GM21528 (cell line): Measurements from ENCODE around the gene QRFP.

ENCODE experiments used
- ATAC-seq: cut with Tn5 transposase; IDR thresholded peaks from one replicate; pipeline ENCODE4 v1.9.1; 2021; ENCODE audit warnings: mild to moderate bottlenecking, moderate library complexity; ENCODE audit not compliant: unreplicated experiment, low FRiP score

QRFP gene

DNA sequence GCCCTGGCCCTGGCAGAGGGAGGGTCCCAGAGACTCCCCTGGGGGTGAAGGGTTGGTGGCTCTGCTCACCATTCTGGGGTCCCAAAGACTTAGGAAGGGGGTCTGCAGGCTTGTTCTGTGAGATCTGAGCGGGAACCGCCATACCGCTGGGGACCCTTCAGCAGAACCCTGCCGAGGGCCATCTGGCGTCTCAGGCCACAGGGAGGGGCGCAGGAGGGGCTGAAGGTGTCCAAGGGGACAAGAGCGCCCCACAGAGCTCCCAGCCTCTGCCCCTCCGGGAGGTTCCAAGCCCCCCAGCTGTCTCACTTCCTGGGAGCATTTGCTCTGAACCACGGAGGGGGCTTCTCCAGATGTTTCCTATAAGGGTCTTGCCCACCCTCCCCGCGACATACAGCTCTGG lies 37.6 kb upstream of the QRFP start:
- no peak for ATAC-seq

DNA sequence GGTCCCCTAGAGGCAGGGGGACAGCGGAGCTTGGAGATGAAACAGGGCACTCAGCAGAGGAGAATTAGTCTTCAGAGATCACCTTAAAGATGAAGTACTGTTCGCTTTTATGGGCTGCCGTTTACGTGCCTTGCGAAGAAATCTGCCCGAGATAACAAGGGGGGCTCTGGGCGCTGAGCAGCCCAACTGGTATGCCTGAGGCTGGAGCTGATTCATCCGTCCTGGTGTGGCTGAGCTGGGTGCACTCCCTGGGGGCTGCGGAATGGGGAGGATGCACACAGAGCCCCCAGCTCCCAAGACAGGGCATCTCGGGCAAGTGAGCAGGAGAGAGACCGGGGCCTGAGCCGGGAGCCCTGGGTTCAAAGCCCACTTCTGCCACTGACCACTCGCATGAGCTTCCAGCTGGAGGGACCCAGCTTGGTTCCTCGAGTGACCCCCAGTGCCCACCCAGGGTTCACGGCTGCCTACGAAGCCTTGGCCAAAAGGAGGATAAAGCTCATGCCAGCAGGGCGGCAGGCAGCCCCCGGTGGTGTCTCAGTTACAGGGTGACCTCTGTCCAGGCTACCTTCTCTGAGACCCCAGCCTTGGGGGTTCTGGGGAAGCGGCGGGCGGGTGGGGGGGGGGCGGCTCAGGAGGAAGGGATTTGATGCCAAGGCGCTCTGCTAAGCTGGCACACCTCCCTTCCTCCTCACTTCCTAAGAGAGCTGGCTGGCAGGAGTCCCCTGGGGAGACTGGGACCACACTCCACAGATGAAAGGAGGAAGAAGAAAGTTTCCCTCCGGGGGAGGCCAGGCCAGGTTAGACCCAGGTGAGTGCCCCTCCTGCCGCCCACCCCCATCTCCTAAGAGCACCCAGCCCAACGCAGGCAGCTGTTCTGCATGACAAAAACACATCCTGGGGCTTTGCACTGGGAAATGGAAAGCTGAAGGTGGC lies 36.8 kb upstream of the QRFP start:
- ATAC-seq: no peak

DNA sequence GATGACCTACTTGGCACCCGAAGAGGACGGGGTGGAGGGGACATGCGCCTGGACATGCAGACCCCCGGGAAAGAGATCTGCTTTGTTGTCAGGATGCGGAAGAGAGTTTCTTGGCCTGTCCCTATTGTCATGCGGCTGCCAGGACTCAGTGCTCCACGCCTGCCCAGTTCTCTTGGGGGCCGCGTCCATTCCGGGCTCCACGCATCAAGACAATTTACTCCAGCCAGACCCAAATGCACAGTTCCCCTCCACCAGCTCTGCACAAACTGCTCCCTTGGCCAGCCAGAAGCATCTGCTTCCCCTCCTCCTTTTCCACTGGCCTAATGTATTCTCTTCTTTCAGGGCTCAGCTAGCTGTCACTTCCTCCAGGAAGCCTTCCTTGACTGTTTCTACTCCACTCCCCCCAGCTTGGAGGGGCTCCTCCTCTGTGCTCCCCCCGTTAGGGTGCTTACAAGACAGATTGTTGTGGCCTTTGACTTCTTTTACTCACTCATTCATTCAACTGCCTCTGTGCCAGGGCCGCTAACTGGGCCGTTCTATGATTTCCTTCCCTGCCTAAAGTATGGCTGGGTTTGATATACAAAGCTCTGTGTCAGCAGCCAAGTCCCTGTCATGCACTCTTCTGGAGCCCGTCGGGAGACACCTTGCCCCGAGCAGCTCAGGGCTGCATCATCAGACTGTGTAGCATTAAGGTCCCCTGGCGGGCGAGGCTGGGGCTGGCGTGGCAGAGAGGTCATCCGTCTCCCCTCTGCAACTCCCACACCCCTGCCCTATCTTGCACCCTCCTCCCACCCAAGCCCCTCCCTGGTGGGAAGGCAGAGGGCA lies 35.9 kb upstream of the QRFP start:
- no peak for ATAC-seq

DNA sequence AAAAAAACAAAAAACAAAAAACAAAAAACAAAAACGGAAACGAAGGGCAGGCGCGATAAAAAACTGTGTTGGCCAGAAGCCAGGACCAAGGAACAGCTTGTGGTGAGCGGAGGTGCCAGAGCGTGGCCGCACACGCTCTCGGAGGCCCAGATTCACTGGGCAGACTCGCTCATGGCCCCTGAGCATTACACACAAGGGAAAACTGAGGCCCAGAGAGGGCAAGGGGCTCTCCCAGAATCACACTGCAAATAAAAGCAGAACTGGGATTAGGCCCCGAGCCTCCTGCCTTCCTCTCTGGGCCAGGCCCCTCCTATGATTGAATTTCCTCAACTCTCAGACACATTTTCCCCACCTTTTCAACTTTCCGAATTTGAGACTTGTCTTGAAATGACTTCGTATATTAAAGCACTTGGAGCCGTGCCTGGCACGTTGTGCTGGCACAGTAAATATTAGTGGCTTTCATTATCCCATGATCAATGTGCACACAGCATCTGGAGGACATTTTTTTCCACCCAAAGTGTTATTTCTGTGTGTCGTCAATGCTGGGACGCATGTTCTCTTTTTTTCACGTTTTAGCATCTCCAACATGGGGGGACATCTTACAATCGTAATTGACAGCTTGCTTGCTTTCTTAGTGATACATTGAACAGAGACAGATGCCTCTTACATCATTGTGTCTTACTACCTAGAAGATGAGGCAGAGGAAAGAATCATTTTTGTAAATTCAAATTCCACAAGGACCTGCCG lies 35.1 kb upstream of the QRFP start:
- ATAC-seq: no peak

DNA sequence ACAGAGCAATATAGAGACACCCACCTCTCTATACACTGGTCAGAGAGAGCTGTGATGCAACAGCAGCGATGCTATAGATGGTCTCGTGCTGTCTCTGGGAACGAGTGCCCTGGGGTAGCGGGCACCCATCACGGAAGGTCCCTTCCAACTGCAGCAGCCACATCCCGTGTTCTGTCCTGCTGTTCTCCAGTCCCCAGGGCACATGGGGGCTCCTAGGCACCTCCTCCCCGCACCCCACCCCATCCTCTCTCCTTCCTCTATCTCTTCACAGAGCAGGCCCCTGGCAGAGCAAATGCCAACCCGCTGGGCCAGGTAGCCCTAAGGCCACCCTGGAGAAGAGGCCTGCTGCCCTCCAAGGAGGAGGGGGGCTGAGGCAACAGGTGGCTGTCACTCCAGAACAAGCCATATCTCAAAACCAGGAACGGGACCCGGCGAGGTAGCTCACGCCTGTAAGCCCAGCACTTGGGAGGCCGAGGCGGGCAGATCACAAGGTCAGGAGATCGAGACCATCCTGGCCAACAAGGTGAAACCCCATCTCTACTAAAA lies 34.3 kb upstream of the QRFP start:
- ATAC-seq: no peak

DNA sequence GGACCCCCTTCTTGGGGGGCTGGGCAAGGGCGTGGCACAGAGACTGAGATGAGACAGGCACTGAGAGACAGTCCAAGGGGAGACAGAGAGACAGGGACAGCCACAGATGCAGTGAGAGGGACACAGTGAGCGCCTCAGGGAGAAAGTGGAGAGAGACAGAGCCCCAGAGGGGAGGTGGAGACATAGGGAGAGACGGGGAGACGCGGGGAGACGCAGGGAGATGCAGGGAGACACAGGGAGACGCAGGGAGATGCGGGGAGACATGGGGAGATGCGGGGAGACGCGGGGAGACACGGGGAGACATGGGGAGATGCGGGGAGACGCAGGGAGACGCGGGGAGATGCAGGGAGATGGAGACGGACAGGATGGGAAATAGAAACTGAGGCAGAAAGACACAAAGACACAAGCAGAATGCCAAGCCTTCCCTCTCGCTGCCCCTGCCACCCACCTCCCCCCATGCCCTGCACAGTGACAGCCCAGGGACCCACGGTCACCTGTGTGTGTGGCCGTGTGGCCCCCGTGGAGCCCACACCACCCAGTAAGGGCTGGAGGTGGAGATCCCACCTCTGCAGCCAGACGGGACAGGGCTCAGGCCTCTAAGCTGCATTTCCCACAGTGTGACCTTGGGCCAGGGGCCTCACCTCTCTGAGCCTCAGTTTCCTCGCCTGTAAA lies 33.7 kb upstream of the QRFP start:
- no peak for ATAC-seq

DNA sequence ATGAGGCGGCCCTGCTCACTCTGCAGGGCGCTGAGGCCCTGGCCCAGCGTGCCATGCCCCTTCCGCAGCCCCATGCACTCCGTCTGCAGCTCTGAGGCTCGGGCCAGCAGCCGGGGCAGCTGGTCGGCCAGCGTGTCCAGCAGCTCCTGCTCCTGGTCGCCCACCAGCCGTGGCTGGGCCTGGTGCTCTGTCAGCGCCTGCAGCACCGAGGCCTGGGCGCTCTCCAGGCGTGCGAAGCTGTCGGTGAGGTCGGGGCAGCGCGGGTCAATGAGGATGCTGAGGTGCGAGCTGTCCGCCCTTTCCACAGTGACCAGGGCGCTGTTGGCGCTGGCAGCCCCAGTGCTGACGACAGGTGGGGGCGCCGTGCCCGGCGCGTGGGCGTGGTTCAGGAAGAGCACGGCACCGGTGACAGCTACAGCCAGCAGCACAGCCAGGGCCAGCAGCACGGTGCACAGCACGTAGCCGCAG lies 33.0 kb upstream of the QRFP start:
- ATAC-seq: no peak

DNA sequence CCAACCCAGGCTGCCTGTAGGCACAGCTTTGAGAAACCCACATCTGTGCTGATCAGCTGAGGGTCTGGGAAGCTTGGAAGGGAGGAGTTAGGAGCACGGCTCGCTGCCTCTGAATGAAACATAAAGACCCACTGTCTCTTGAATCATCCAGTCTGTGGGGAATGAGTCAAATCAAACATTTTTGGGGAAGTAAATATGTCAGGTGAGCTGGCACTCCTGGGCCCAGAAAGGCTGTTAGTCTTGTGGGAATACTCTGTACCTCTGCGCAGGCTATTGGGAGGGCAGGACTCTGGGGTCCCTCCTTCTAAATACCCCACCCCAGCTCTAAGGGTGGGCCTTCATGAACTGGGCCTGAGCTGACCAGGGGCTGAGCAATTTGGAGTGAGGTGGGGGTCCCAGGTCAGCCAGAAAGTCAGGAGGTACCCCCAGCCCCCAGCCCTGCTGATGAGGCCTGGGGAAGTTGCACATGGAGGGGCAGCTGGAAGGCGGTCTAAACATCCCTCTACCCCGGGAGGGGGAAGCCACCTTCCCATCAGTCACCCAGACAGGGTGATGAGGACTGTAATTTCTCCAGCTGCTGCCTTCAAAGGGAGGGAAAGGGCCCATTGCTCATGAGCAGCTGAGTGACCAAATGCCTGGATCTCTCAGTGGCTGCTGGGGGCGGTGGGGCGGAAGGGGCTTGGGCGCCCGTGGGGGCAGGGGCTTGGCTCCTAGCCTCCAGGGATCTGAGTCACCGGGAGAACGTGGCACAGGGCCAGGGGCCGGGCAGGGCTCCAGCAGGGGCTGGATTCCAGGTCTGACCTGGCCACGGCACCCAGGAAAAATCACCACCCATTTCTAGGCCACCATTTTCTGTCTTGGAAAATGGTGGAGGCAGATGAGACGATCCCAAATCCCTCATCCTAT lies 31.6 kb upstream of the QRFP start:
- no peak for ATAC-seq

DNA sequence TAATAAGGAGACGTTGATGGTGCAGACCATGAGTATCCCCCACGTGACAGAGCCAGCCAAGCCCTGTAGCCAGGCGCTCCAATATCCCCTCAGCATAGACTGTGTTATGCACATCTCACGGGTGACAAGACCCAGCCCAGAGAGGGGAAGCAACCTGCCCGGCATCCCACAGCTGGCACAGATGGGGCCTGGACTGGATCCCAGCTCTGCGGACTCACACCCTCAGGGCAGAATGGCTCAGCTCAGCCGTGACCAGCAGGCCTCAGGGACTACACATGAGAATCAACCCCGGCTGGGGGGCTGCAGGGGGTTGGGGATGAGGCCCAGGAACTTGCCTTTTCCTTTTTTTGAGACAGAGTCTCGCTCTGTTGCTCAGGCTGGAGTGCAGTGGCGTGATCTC lies 30.7 kb upstream of the QRFP start:
- ATAC-seq: no peak

DNA sequence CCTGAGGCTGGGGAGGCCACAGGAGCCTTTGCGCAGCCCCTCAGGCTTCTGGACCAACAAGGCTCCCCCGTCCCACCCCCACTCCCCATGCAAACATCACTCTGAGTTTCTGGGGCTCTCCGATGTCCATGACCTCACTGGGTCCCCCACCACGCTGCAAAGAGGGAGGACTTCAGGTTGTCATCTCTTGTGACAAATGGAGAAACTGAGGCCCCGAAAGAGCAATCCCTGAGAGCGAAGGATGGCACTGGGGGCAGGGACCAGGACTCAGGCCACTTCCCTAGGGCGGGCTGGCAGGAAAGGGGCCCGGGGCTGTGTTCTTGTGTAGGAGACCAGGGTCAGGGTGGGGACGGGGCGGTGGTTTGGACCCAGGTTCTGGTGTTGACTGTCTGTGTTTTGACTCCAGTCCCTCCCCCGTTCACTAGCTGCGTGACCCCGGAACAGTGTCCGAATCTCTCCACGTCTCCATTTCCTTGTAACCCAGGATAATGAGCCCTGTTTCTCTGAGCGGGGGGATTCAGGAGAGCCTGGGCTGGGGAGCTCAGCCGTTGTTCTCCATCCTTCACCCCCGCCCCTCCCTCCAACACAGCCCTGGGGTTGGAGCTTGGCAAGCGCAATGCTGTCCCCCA lies 28.6 kb upstream of the QRFP start:
- ATAC-seq: no peak

DNA sequence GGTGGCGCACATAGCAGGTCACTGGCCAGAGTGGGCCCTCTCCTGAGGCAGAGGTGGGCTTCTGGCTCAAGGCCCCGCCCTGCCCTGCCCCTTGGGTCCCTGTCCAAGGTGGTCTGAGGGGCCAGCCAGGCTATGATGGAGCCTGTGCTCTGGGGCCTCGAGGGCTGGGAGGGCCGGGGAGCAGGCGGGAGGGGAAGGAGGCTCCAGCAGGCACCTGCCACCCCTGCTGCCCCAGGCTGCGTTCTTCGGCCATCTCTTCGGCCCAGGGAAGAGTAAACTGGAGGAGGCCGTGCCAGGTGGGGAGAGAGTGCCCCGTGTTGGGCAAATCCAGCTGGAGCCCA lies 27.8 kb upstream of the QRFP start:
- ATAC-seq: no peak

DNA sequence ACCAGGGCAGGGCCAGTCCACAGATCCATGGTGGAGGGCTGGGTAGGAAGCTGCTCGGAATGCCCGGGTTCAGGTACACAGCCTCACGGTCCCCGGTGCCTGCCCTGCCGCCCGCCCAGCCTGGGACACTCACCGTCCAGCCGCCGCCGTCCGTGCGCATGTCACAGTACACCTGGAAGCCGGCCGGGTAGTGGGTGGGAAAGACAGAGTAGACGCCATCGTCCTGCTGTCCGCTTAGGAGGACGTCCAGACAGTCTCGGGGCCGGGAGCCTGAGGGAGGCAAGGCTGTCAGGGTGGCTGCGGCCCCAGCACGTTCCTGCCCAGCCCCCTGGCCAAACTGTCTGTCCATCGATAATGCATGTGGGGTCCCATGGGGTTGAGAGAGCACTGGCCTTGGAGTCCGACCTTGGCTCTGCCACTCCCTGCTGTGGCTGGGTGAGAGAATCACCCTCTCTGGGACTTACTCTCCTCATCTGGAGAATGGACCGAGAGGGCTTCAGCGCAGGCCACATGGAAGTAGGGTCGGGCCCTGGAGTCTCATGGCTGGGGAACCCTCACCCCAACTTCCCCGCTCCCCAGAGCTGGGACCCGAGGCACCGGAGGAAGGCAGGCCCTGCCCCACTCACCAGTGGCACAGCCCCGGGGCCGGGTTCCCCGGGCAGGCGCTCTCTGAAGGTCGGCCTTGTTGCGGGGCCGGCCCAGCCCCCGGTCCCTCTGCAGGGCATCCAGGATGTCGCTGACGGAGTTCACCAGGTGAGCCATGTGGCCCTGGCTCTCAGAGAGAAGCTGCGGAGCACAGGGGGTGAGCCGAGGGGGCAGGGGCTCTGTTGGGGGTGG lies 27.2 kb upstream of the QRFP start:
- ATAC-seq: no peak

DNA sequence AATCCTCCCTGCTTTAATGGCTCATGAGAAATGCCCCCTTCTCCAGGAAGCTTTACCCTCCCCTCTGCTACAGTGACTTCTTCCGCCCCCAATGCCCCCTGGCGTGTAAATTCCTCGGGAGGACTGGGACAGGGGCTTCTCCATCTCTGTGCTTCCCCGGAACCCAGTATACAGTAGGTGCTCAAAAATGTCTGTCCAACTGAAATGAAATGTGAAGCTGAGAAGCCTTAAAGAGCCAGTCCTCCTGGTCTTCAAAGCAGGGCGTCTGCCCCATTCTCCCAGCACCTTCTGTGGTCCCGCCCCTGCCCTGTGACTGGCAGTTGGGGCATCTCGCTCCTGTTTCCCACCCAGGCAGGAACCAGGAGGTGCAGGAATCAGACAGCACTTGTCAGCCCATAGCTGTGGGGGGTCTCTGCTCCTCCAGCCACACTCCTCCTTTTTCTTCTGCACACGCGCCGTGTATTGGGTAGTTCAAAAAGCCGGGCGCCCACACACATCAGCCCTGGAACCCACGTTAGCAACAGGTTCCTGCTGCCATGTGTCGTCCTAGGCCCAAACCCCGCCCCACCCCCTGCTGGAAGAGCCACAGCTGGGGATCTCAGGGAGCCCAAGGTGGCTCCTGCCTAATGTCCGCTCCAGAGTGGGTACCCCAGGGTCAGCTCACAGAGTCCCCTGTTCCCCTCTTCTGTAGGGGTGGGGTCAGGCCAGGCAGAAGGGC lies 26.4 kb upstream of the QRFP start:
- ATAC-seq: no peak

DNA sequence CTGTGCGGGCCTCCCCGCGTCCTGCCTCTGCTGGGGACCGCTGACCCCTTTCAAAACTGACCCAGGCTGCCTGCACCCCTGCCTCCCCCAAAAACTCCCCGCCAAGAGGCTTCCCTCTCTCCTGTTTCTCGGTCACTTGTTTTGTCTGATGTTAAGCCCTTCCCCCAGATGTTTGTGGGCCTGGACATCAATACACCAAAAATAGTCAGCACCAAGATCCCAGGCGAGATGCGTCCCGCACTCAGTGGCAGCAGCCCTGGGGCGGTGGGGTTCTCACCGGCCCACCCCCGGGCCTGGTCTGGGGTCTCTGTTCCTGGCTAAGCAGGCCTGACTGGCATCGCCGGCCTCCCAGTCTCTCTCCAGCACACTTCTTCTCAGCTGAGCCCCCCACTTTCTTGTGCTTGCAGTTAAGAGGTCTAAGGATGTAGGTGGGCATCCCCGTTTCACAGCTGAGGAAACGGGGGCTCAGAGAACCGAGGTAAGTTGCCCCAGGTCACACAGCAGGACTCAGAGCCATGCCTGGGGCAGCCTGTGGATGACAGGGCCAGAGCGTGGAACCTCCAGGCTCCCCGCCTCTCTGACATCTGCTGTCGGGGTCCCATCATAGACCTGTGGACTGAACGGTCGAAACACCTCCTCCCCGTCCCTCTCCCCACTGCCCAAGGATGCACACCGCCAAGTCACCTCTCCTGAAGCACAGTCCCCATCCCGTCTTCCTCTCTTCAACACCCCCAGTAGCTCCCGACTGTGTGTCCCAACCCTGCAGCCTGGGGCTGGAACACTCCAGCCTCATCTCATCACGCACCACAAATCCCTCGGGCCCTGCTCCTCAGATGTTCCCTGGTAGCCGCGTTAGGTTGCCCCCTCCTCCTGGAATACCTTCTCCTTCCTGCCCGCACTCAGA lies 25.6 kb upstream of the QRFP start:
- no peak for ATAC-seq

DNA sequence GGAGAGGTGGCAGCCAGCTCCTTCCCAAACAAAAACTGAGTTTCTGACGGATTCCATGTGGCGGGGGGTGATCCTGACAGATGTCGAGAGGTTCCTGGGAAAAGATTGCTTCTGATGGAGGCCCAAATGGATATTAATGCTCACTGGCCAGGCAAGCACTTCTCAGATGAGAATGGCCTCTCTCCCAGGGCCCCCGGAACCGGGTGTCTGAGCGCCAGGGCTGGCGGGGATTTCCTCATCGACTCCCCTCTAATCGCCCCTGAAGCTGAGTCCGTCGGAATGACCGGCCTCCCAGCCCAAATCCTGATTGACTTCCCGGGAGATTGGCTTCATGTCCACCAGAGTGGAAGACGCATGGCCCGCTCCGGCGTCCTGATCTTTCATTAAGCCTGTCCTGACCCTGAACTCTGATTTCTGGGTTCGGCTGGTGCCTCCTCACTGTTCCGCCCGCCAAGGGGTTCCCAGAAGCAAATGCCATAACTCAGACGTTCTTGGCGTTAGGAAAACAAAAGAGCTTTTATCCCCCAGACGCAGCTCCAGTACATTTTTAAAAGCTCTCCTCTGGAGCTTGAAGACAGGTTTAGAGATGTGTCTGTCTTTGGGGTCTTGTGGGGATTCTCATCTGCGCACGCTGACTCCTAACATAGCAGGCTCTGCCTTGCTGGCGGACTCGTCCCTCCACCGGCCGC lies 24.8 kb upstream of the QRFP start:
- ATAC-seq: no peak
